SK-N-SH (cell line): ENCODE data around the gene MYO5C. TPM values are rescaled to one million over a fixed set of nuclear protein-coding genes. Genes with fewer than 3 reads are reported as not detected.

Experiments used
- CTCF ChIA-PET: fragments of 300-600, 350-600 bp; formaldehyde crosslinking; extraction: SDS; loops from one replicate; lab custom pipeline; 2021; lab: Yijun Ruan, JAX
- POLR2A ChIA-PET: fragments of 350-600 bp; sonication (Branson Sonifier 250); formaldehyde crosslinking; extraction: SDS; loops from one replicate; lab custom pipeline; 2020; ENCODE audit warnings: antibody characterized with exemption, inconsistent platforms; lab: Yijun Ruan, JAX
- DNase-seq: peaks from one replicate; pipeline ENCODE4 v3.0.0; 2012
- H2AFZ ChIP-seq: fragments of 200-600 bp; sonication (generic); 2 replicates; pipeline ENCODE4 v1.8.1; 2016; ENCODE audit warnings: antibody characterized with exemption, mild to moderate bottlenecking, low read depth
- H3F3A ChIP-seq: fragments of 200-600 bp; sonication (generic); replicated peaks from 2 replicates; pipeline ENCODE3; 2016; ENCODE audit warnings: antibody characterized with exemption, mild to moderate bottlenecking; ENCODE audit not compliant: insufficient read depth
- H3K27ac ChIP-seq, 2 experiments: fragments of 200-500 bp in 1 of 2; fragments of 200-600 bp in 1 of 2; sonication (Bioruptor generic) in 1 of 2; sonication (generic), shearing (Covaris generic) in 1 of 2; 2 replicates each; pipeline versions ENCODE4 v1.5.1 to v1.6.1; 2014 to 2016; ENCODE audit warnings: low read depth in 2 of 2, inconsistent platforms in 1 of 2, low read length in 1 of 2, mild to moderate bottlenecking in 1 of 2, mixed read lengths in 1 of 2
- H3K27me3 ChIP-seq: fragments of 200-600 bp; sonication (generic), shearing (Covaris generic); 2 replicates; pipeline ENCODE4 v1.6.1; 2016; ENCODE audit warnings: mixed run types; ENCODE audit not compliant: insufficient read depth
- H3K36me3 ChIP-seq, 2 experiments: fragments of 200-500 bp in 1 of 2; fragments of 200-600 bp in 1 of 2; sonication (Bioruptor generic) in 1 of 2; sonication (generic) in 1 of 2; replicated peaks in 1 of 2; 2 replicates each; pipeline versions ENCODE3 to v1.5.1; 2014 to 2016; ENCODE audit warnings: low read length in 1 of 2, mild to moderate bottlenecking in 1 of 2; ENCODE audit not compliant: insufficient read depth in 2 of 2, control insufficient read depth in 1 of 2
- H3K4me1 ChIP-seq, 2 experiments: fragments of 200-500 bp in 1 of 2; fragments of 200-600 bp in 1 of 2; sonication (Bioruptor generic) in 1 of 2; sonication (generic), shearing (Covaris generic) in 1 of 2; 2 replicates each; pipeline versions ENCODE4 v1.5.1 to v1.6.1; 2014 to 2016; ENCODE audit warnings: low read depth in 1 of 2, low read length in 1 of 2, mixed run types in 1 of 2; ENCODE audit not compliant: insufficient read depth in 2 of 2, control insufficient read depth in 1 of 2
- H3K4me2 ChIP-seq: fragments of 200-600 bp; sonication (generic), shearing (Covaris generic); 2 replicates; pipeline ENCODE4 v1.6.1; 2017; ENCODE audit warnings: mixed run types
- H3K4me3 ChIP-seq, 2 experiments: fragments of 200-500 bp in 1 of 2; fragments of 200-600 bp in 1 of 2; sonication (Bioruptor generic) in 1 of 2; sonication (generic), shearing (Covaris generic) in 1 of 2; 2 replicates each; pipeline versions ENCODE4 v1.5.1 to v1.8.1; 2014 to 2016; ENCODE audit warnings: low read depth in 2 of 2, inconsistent platforms in 1 of 2, low read length in 1 of 2, mild to moderate bottlenecking in 1 of 2, mixed read lengths in 1 of 2, moderate library complexity in 1 of 2
- H3K79me2 ChIP-seq: fragments of 200-600 bp; sonication (generic); 2 replicates; pipeline ENCODE4 v1.8.1; 2017; ENCODE audit warnings: mild to moderate bottlenecking; ENCODE audit not compliant: insufficient read depth
- H3K9ac ChIP-seq: fragments of 200-600 bp; sonication (generic); 2 replicates; pipeline ENCODE4 v1.6.1; 2017; ENCODE audit warnings: mixed run types
- H3K9me2 ChIP-seq: fragments of 200-600 bp; sonication (generic); 2 replicates; pipeline ENCODE4 v1.6.1; 2017; ENCODE audit warnings: mixed run types
- H3K9me3 ChIP-seq: fragments of 200-600 bp; sonication (generic); 2 replicates; pipeline ENCODE4 v1.6.1; 2017; ENCODE audit warnings: mixed run types, mild to moderate bottlenecking, moderate library complexity
- H4K20me1 ChIP-seq: fragments of 200-600 bp; sonication (generic); 2 replicates; pipeline ENCODE4 v1.6.1; 2017; ENCODE audit warnings: mild to moderate bottlenecking, mixed run types; ENCODE audit not compliant: insufficient read depth
- CHD2 ChIP-seq: fragments of 150-350 bp; IDR thresholded peaks from 2 replicates; pipeline ENCODE4 v1.6.1; 2018; ENCODE audit warnings: low read length; ENCODE audit not compliant: partially characterized antibody
- CTCF ChIP-seq: fragments of 200-600 bp; sonication (generic); IDR thresholded peaks from 2 replicates; pipeline ENCODE4 v1.6.1; 2017; ENCODE audit warnings: antibody characterized with exemption, mild to moderate bottlenecking, moderate library complexity
- ELF1 ChIP-seq: IDR thresholded peaks from 2 replicates; pipeline ENCODE4 v1.4.0; 2012
- EZH2phosphoT487 ChIP-seq: fragments of 200-600 bp; sonication (generic); IDR thresholded peaks from 2 replicates; pipeline ENCODE4 v1.6.1; 2017; ENCODE audit warnings: low read depth, mixed run types, mild to moderate bottlenecking, antibody characterized with exemption, moderate library complexity, borderline replicate concordance
- FOSL2 ChIP-seq: IDR thresholded peaks from 2 replicates; pipeline ENCODE4 v1.4.0; 2012; ENCODE audit warnings: low read depth, mild to moderate bottlenecking, moderate library complexity, borderline replicate concordance
- FOXJ3 ChIP-seq: sonication (generic); formaldehyde crosslinking; IDR thresholded peaks from 2 replicates; pipeline ENCODE4 v1.5.1; 2020; ENCODE audit warnings: mild to moderate bottlenecking, missing genetic modification reagents
- GATA2 ChIP-seq: sonication (generic); formaldehyde crosslinking; IDR thresholded peaks from 2 replicates; pipeline ENCODE4 v1.5.0; 2020; ENCODE audit warnings: mild to moderate bottlenecking, missing genetic modification reagents
- JUND ChIP-seq: IDR thresholded peaks from 2 replicates; pipeline ENCODE4 v1.4.0; 2012
- MEF2A ChIP-seq: IDR thresholded peaks from 2 replicates; pipeline ENCODE4 v1.4.0; 2012; ENCODE audit warnings: low read depth, borderline replicate concordance
- POLR2AphosphoS5 ChIP-seq: IDR thresholded peaks from 2 replicates; pipeline ENCODE4 v1.6.1; 2012; ENCODE audit warnings: low read depth, low read length
- RAD21 ChIP-seq: IDR thresholded peaks from 2 replicates; pipeline ENCODE4 v1.6.1; 2012; ENCODE audit warnings: mild to moderate bottlenecking, low read length
- RCOR1 ChIP-seq: fragments of 150-350 bp; IDR thresholded peaks from 2 replicates; pipeline ENCODE4 v1.6.1; 2017; ENCODE audit warnings: antibody characterized with exemption, low read length
- RFX5 ChIP-seq: IDR thresholded peaks from 2 replicates; pipeline ENCODE4 v1.6.1; 2012; ENCODE audit warnings: mild to moderate bottlenecking, improper control_type of control experiment, low read length
- RXRA ChIP-seq: IDR thresholded peaks from 2 replicates; pipeline ENCODE4 v1.4.0; 2012; ENCODE audit warnings: low read depth, mild to moderate bottlenecking, borderline replicate concordance
- SMC3 ChIP-seq: IDR thresholded peaks from 2 replicates; pipeline ENCODE4 v1.6.1; 2012; ENCODE audit warnings: low read depth, low read length, improper control_type of control experiment
- TEAD4 ChIP-seq: IDR thresholded peaks from 2 replicates; pipeline ENCODE4 v1.4.0; 2012; ENCODE audit warnings: mild to moderate bottlenecking, borderline replicate concordance; ENCODE audit not compliant: insufficient read depth
- USF1 ChIP-seq: IDR thresholded peaks from 2 replicates; pipeline ENCODE4 v1.4.0; 2012; ENCODE audit warnings: low read depth, borderline replicate concordance
- USF2 ChIP-seq: fragments of 150-350 bp; IDR thresholded peaks from 2 replicates; pipeline ENCODE4 v1.6.1; 2017; ENCODE audit warnings: antibody characterized with exemption, low read length, low read depth, borderline replicate concordance
- ZBTB33 ChIP-seq: IDR thresholded peaks from 2 replicates; pipeline ENCODE4 v1.4.0; 2012; ENCODE audit warnings: low read depth, borderline replicate concordance
- WGBS: methylation state at CpG from one replicate; pipeline ENCODE4 v1.1.6; 2017; ENCODE audit warnings: low lambda C conversion rate; 5-methylcytosine and 5-hydroxymethylcytosine counted together
- polyA plus RNA-seq, 3 experiments: library from polyadenylated mRNA; depleted of rRNA; stranded (reverse); fragments of >200 nt; gene quantifications; 2 replicates each; pipeline ENCODE4 v1.2.3, GENCODE V29; 2012
- TF ChIP-seq, protein P1 (sequence below): IDR thresholded peaks from 2 replicates; pipeline ENCODE4 v1.6.1; 2012; ENCODE audit warnings: mild to moderate bottlenecking, low read depth, low read length, moderate library complexity
- TF ChIP-seq, protein P2 (sequence below): fragments of 150-350 bp; IDR thresholded peaks from 2 replicates; pipeline ENCODE4 v1.6.1; 2016; ENCODE audit warnings: mild to moderate bottlenecking, low read depth, low read length

MYO5C gene
- polyA plus RNA-seq, 1 of the 3 experiments (the other 2 are of a cell fraction) = 0.99 TPM

DNA sequence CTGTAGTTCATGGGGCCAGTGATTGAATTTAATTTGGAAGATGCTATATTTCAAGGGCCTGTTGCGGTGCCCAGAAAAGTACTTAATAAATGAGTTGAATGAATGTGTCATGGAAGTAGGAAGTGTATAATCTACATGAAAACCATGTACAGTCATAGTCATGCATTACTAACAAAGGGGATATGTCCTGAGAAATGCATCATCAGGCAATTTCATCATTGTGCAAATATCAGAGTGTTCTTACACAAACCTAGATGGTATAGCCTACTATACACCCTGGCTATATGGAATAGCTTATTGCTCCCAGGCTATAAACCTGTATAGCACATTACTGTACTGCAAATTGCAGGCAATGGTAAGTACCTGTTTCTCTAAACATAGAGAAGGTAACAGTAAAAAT lies 10.7 kb upstream of the MYO5C start (continued):
- TF ChIP-seq CTCF (no peak), RFX5 (no peak), TEAD4 (no peak), USF1 (no peak), RCOR1 (no peak), SMC3 (no peak), FOSL2 (no peak)
- TF ChIP-seq, protein P1, sequence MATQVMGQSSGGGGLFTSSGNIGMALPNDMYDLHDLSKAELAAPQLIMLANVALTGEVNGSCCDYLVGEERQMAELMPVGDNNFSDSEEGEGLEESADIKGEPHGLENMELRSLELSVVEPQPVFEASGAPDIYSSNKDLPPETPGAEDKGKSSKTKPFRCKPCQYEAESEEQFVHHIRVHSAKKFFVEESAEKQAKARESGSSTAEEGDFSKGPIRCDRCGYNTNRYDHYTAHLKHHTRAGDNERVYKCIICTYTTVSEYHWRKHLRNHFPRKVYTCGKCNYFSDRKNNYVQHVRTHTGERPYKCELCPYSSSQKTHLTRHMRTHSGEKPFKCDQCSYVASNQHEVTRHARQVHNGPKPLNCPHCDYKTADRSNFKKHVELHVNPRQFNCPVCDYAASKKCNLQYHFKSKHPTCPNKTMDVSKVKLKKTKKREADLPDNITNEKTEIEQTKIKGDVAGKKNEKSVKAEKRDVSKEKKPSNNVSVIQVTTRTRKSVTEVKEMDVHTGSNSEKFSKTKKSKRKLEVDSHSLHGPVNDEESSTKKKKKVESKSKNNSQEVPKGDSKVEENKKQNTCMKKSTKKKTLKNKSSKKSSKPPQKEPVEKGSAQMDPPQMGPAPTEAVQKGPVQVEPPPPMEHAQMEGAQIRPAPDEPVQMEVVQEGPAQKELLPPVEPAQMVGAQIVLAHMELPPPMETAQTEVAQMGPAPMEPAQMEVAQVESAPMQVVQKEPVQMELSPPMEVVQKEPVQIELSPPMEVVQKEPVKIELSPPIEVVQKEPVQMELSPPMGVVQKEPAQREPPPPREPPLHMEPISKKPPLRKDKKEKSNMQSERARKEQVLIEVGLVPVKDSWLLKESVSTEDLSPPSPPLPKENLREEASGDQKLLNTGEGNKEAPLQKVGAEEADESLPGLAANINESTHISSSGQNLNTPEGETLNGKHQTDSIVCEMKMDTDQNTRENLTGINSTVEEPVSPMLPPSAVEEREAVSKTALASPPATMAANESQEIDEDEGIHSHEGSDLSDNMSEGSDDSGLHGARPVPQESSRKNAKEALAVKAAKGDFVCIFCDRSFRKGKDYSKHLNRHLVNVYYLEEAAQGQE = no peak

GRCh38 chr15:52303093-52303772 lies 7.6 kb upstream of the MYO5C start:
- Histone ChIP-seq H3K36me3 (no peaks in the 10 kb centered on the region), H3F3A (peaks cover 4% of the 10 kb centered on the region), H3K79me2 (no peaks in the 10 kb centered on the region), H3K9me3 (0 out of 2 replicates have a peak, but pooled peaks cover 1% of the 10 kb centered on the region), H3K27ac (no peak overlapping the region), H3K4me2 (no peak overlapping the region), H3K4me3 (no peak overlapping the region), H3K9ac (no peak overlapping the region), H4K20me1 (no peaks in the 10 kb centered on the region), H3K27me3 (no peaks in the 10 kb centered on the region), H2AFZ (no peak overlapping the region), H3K4me1 (no peaks in the 10 kb centered on the region), H3K9me2 (no peaks in the 10 kb centered on the region)
- DNase-seq = no peak
- no peak for TF ChIP-seq ELF1
- no peak for TF ChIP-seq RAD21
- no peak for TF ChIP-seq GATA2 (CRISPR knock-in tag)
- TF ChIP-seq FOXJ3 = no peak
- no peak for TF ChIP-seq EZH2phosphoT487
- no peak for TF ChIP-seq RCOR1
- TF ChIP-seq JUND = no peak
- no peak for TF ChIP-seq MEF2A
- no peak for TF ChIP-seq RXRA
- TF ChIP-seq CHD2 = no peak
- TF ChIP-seq USF2 = no peak
- no peak for TF ChIP-seq ZBTB33
- TF ChIP-seq, protein P2, sequence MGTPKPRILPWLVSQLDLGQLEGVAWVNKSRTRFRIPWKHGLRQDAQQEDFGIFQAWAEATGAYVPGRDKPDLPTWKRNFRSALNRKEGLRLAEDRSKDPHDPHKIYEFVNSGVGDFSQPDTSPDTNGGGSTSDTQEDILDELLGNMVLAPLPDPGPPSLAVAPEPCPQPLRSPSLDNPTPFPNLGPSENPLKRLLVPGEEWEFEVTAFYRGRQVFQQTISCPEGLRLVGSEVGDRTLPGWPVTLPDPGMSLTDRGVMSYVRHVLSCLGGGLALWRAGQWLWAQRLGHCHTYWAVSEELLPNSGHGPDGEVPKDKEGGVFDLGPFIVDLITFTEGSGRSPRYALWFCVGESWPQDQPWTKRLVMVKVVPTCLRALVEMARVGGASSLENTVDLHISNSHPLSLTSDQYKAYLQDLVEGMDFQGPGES = no peak
- no peak for TF ChIP-seq POLR2AphosphoS5
- POLR2A ChIA-PET = no interaction called here
- CTCF ChIA-PET = interaction anchor here (1.2 to 1.5 kb wide), 4 partner anchors 24 to 432 kb away, joined by 3 to 4 read pairs (median 4); no protein-coding TSS in a partner anchor
- whole genome bisulfite sequencing = 77% methylated on average over 3 of the region's 3 CpGs
